H54 (cell line): ENCODE measurements around the gene GSG1L.

Experiments used
- DNase-seq: peaks from one replicate; pipeline ENCODE4 v3.0.0; 2011; ENCODE audit warnings: low spot score, mixed read lengths; ENCODE audit not compliant: insufficient read length
- FAIRE-seq: peaks from 3 replicates; lab custom pipeline; 2011; peaks lifted over from hg19 to GRCh38; lab: Jason Lieb, UNC
- POLR2A ChIP-seq: IDR thresholded peaks from 2 replicates; pipeline ENCODE4 v1.6.1; 2011; ENCODE audit warnings: low read depth, mild to moderate bottlenecking, low read length

Gene GSG1L

GRCh38 chr16:28098959-28099945, 35.7 kb upstream of the GSG1L start:
- DNase-seq (no peak), FAIRE-seq (no peak)
- TF ChIP-seq POLR2A, result no peak

GRCh38 chr16:28098171-28098958, 34.9 kb upstream of the GSG1L start:
- FAIRE-seq (no peak), DNase-seq (no peak)
- TF ChIP-seq POLR2A, result no peak

- no peak for DNase-seq
- no peak for TF ChIP-seq POLR2A
- FAIRE-seq, result no peak
Measured at GRCh38 chr16:28096983-28097899, 33.7 kb upstream of the GSG1L start.

- DNase-seq (no peak), FAIRE-seq (no peak)
- no peak for TF ChIP-seq POLR2A
Measured at GRCh38 chr16:28093385-28093725, 29.8 kb upstream of the GSG1L start.

GRCh38 chr16:28092721-28093384, 29.3 kb upstream of the GSG1L start:
- no peak for TF ChIP-seq POLR2A
- FAIRE-seq (no peak), DNase-seq (no peak)

GRCh38 chr16:28091656-28092055, 28.1 kb upstream of the GSG1L start:
- no peak for DNase-seq

GRCh38 chr16:28090646-28091377, 27.3 kb upstream of the GSG1L start:
- DNase-seq (peak; percentile 57), FAIRE-seq (no peak)
- no peak for TF ChIP-seq POLR2A

More at GRCh38 chr16:28091656-28092055, 28.1 kb upstream of the GSG1L start:
- FAIRE-seq, result no peak
- no peak for TF ChIP-seq POLR2A

GRCh38 chr16:28089992-28090365, 26.5 kb upstream of the GSG1L start:
- TF ChIP-seq POLR2A, result no peak
- DNase-seq, result no peak
- FAIRE-seq, result no peak

- no peak for TF ChIP-seq POLR2A
- DNase-seq (no peak), FAIRE-seq (no peak)
Measured at GRCh38 chr16:28089205-28089991, 25.9 kb upstream of the GSG1L start.

GRCh38 chr16:28087675-28088300, 24.3 kb upstream of the GSG1L start:
- TF ChIP-seq POLR2A, result no peak
- DNase-seq (no peak), FAIRE-seq (no peak)

- no peak for TF ChIP-seq POLR2A
Measured at GRCh38 chr16:28087140-28087660, 23.7 kb upstream of the GSG1L start.

More at GRCh38 chr16:28087140-28087660, 23.7 kb upstream of the GSG1L start:
- FAIRE-seq (no peak), DNase-seq (no peak)
